ENCODE results near the gene MMAB. TPM values are rescaled to one million over a fixed set of nuclear protein-coding genes. Genes with fewer than 3 reads are reported as not detected.
A peak's percentile ranks its signal among the peaks of the same experiment; 100 is the strongest.

The MMAB gene
- total and polyA plus RNA-seq, 2 of the 13 experiments (the other 11 are each of a cell fraction or from before 2014, with no cell fraction given): 26.1 to 77.3 TPM

- DNase-seq (ENCODE audit: low spot score) (no peak), FAIRE-seq (no peak), ATAC-seq (no peak)
- Histone ChIP-seq H3K4me3 (replicated peaks in 1 of 3; ENCODE audit: insufficient read depth in 1 of 3, low read depth in 2 of 3, low read length in 3 of 3) (peak overlapping the region in 1 of 3 experiments; percentile 71; a peak in 1 of 6 replicates), H3K4me1 (ENCODE audit: insufficient read depth, low read length) (peaks cover 48% of the 10 kb centered on the region), H3K79me2 (ENCODE audit: insufficient read depth, low read length) (no peaks in the 10 kb centered on the region), H3K9ac (ENCODE audit: insufficient read depth, low read depth, low read length) (no peak overlapping the region), H3K27me3 (ENCODE audit: control insufficient read depth in 1 of 2, insufficient read depth in 2 of 2, low read length in 2 of 2) (no peaks in the 10 kb centered on the region; a peak in 1 of 5 replicates), H3K9me3 (ENCODE audit: low read length) (no peaks in the 10 kb centered on the region), H3K27ac (ENCODE audit: extremely low read length, insufficient read depth, low read length) (peak overlapping the region; percentile 63), H3K4me2 (ENCODE audit: low read depth, low read length) (peak overlapping the region; percentile 95), H4K20me1 (ENCODE audit: insufficient read depth, low read length) (no peaks in the 10 kb centered on the region), H2AFZ (ENCODE audit: low read length) (no peak overlapping the region), H3K36me3 (replicated peaks in 1 of 2; ENCODE audit: control insufficient read depth in 1 of 2, insufficient read depth in 2 of 2, low read length in 2 of 2) (peaks cover 2 to 8% of the 10 kb centered on the region in 2 experiments; a peak in 4 of 5 replicates)
- TF ChIP-seq KLF16 (CRISPR knock-in tag; IDR thresholded peaks at IDR 0.05) (no peak), USF2 (IDR thresholded peaks at IDR 0.05; ENCODE audit: low read depth, low read length) (no peak), USF2 (CRISPR knock-in tag; IDR thresholded peaks at IDR 0.05; ENCODE audit: borderline replicate concordance) (peak; percentile 66; the same call in 1 of the 2 replicates), NR2F6 (IDR thresholded peaks at IDR 0.05) (no peak), NR2F6 (CRISPR knock-in tag; IDR thresholded peaks at IDR 0.05) (peak; percentile 54), REST (IDR thresholded peaks at IDR 0.05; ENCODE audit: borderline replicate concordance in 1 of 2, low read depth in 1 of 2, low read length in 2 of 2) (no peak), RNF219 (CRISPR knock-in tag; IDR thresholded peaks at IDR 0.05) (no peak), ZNF317 (CRISPR knock-in tag; IDR thresholded peaks at IDR 0.05) (peak; percentile 95), ZNF3 (CRISPR knock-in tag; IDR thresholded peaks at IDR 0.05) (no peak), MYC (CRISPR knock-in tag; IDR thresholded peaks at IDR 0.05; ENCODE audit: borderline replicate concordance) (0 out of 2 replicates have a peak, but pooled peaks have one; percentile 6)
- intact Hi-C loops (cut with micrococcal nuclease; ENCODE audit: unreplicated experiment): loop anchor here (5.0 kb wide), 1 partner anchor 82 kb away; no protein-coding TSS in a partner anchor
- CTCF ChIA-PET (ENCODE audit: low intra/inter-chr PET ratio, low total read pairs): interaction anchor here (3.3 kb wide), 1 partner anchor 176 kb away, joined by 31 read pairs; no protein-coding TSS in a partner anchor
- BruUV-seq (replicated peaks): no TSS peak
- POLR2A ChIA-PET: interaction anchor here (0.9 to 3.7 kb wide), 9 partner anchors 7 to 178 kb away, joined by 3 to 35 read pairs (median 13); partner anchors contain the start of genes FAM222A, MMAB and MVK
- in situ Hi-C loops (cut with HindIII; ENCODE audit: extremely low pct_ligation_motif_present, low pct_unique_long_range_greater_than_20kb): loop anchor here (5.0 kb wide), 2 partner anchors 113 to 173 kb away; partner anchors contain the start of gene FAM222A
- WGBS (ENCODE audit: low lambda C conversion rate): 42% methylated on average over 7 of the region's 7 CpGs
Measured at GRCh38 chr12:109599087-109599486, 25.8 kb upstream of the MMAB start.

Data from HepG2 (cell line).